ENCODE measurements around the gene MUC3A.
"Not testable (repeated sequence)": the region's sequence is repeated elsewhere in the genome, so short reads cannot be mapped to it uniquely, and the experiment has no call there.

The MUC3A gene, protein sequence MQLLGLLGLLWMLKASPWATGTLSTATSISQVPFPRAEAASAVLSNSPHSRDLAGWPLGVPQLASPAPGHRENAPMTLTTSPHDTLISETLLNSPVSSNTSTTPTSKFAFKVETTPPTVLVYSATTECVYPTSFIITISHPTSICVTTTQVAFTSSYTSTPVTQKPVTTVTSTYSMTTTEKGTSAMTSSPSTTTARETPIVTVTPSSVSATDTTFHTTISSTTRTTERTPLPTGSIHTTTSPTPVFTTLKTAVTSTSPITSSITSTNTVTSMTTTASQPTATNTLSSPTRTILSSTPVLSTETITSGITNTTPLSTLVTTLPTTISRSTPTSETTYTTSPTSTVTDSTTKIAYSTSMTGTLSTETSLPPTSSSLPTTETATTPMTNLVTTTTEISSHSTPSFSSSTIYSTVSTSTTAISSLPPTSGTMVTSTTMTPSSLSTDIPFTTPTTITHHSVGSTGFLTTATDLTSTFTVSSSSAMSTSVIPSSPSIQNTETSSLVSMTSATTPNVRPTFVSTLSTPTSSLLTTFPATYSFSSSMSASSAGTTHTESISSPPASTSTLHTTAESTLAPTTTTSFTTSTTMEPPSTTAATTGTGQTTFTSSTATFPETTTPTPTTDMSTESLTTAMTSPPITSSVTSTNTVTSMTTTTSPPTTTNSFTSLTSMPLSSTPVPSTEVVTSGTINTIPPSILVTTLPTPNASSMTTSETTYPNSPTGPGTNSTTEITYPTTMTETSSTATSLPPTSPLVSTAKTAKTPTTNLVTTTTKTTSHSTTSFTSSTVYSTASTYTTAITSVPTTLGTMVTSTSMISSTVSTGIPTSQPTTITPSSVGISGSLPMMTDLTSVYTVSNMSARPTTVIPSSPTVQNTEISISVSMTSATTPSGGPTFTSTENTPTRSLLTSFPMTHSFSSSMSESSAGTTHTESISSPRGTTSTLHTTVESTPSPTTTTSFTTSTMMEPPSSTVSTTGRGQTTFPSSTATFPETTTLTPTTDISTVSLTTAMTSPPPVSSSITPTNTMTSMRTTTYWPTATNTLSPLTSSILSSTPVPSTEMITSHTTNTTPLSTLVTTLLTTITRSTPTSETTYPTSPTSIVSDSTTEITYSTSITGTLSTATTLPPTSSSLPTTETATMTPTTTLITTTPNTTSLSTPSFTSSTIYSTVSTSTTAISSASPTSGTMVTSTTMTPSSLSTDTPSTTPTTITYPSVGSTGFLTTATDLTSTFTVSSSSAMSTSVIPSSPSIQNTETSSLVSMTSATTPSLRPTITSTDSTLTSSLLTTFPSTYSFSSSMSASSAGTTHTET (N-terminal part only)

DNA sequence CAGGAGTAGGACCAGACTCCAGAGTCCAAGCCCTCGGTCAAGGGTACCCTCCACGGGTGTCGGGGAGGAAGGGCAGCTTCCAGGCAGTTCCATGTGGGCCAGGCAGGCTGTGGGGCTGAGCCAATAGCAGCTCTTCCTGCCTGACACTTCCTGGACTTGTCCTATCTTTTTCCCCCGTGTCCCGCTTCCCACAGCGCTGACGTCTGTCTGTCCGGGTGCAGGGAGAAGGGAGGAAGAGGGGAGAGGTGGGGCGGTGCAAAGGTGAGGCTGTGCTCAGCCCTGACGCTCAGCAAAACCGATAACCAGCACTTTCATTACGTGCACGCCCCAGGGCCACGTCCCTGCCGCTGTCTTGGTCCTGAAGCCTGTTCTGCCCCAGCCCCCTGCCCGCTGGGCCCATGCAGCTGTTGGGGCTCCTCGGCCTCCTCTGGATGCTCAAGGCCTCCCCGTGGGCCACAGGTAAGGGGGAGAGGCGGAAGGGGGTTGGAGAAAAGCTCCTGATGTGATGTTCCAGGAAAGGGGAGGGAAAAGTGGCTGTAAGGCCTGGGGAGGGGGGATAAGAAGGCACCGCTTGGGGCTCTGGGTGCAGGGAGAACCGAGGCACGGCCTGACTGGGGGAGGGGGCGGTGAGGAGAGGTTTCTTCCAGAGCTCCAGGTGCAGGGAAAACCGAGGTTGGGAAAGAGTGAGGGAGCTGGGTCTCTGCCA lies at the start of gene MUC3A:
MUC3A (plus strand) TSS at position 308 of the 706 bp plus-strand sequence; CDS start at position 399, 91 bp downstream.
- DNase-seq (ENCODE audit: low read depth): no peak

DNA sequence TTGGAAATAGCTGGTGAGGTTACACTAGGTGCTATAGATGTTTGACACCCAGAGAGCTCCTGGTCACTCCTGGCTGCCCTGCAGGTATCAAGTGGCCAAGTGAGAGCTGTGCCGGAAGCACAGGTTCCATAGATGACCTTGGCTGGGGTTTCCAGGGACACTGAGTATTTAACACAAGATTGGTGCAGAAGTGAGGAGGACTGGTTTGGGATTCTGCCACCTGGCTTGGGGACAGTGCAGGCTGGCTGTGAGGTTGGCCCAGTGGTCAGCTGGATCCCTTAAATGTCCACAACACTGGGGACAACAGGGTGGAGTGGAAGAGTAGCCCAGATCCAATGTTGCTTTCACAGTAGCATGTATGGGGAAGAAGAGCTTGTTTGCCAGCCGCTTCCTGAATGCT lies 48.4 kb upstream of the MUC3A start:
- DNase-seq (ENCODE audit: low read depth): no peak

DNA sequence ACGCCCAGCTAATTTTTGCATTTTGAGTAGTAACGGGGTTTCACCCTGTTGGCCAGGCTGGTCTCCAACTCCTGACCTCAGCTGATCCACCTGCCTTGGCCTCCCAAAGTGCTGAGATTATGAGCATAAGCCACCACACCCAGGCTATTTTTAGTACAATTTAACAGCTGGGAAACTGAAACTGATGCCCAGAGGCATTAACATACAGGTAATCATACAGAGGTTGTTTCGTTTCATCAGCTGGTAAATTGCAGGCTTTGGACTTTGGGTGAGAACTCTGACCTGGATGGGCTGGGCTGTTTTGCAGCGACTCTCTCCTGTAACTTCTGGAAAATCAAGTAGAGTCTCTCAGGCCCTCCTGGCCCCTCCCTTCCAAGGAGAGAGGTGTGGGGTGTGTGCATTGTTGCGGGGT lies 47.4 kb upstream of the MUC3A start:
- DNase-seq (ENCODE audit: low read depth): no peak

DNA sequence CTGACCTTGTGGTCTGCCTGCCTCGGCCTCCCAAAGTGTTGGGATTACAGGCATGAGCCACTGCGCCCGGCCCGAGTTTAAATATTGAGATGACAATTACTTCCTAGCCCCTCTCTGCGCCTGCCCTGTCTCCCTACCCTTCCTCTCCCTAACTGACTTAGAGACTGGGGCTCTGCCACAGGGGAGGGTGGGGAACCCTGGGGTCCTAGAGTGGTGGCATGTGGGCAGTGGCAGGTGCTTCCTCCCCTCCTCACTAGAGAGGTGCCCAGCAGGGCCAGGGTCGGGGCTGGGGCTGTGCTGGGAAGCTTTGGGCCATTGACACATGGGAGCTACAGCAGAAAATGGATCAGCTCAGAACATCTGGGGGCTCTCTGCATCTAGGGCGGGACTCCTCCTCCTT lies 46.7 kb upstream of the MUC3A start:
- DNase-seq (ENCODE audit: low read depth): no peak

DNA sequence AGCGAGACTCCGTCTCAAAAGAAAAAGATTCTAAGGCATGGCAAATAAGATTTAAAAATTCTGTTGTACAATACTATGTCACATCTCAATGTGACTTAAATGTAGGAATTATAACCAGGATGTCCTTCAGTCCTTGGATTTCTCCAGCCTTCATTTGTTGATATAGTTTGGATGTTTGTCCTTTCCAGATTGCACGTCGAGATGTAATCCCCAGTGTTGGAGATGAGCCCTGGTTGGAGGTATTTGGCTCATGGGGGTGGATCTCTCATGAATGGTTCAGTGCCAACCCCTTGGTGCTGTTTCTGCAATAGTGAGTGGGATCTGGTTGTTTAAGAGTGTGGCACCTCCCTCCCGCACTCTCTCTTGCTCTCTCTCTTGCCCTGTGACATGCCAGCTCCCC lies 40.8 kb upstream of the MUC3A start:
- no peak for DNase-seq (ENCODE audit: low read depth)

DNA sequence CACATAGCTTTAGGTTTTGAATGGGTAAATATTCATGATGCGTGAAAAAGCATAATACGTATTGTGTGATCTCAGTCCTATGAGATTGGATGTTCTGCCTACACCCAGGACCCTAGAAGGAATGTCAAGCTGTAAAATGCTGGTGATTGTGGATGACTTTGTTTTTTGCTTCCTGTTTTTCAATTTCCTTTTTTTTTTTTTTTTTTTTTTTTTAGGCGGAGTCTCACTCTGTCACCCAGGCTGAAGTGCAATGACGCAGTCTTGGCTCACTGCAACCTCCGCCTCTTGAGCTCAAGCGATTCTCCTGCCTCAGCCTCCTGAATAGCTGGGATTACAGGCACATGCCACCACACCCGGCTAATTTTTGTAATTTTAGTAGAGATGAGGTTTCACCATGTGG lies 38.9 kb upstream of the MUC3A start:
- not testable (repeated sequence) for DNase-seq (ENCODE audit: low read depth)

DNA sequence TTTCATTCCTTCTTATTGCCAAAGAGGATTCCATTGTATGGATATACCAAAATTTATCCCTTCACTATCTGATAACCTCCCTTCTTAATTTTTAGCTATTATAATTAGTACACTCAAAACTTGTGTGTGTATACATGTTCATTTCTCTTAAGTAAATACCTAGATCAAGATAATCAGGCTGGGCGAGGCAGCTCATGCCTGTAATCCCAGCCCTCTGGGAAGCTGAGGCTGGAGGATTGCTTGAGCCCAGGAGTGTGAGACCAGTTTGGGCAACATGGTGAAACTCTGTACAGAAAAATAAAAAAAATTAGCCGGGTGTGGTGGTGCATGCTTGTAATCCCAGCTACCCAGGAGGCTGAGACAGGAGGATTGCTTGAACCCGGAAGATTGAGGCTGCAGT lies 37.9 kb upstream of the MUC3A start:
- no peak for DNase-seq (ENCODE audit: low read depth)

DNA sequence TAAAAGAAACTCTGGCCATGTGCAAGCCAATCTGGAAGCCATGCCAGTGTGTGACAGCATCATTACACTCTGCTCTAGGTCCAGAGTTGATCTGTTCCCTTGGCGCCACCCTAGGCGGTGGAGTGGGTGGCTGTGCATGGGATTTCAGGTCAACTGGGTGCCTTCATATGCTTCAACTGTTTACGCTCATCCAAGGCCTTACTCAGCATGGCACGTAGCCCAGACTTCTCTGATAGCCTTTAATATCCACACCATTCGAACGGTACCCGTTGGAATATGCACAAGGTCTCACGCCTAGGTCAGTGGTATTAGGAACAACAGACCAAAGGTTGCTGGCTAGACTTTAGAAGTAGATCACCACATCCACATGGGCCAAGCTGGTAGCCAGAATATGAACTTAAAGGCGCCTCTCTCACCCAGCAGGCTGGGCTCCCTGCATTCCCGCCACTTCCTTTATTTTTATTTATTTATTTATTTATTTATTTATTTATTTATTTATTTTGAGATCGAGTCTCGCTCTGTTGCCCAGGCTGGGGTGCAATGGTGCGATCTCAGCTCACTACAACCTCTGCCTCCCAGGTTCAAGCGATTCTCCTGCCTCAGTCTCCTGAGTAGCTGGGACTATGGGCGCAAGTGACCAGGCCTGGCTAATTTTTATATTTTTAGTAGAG lies 35.0 kb upstream of the MUC3A start:
- no peak for DNase-seq (ENCODE audit: low read depth)

DNA sequence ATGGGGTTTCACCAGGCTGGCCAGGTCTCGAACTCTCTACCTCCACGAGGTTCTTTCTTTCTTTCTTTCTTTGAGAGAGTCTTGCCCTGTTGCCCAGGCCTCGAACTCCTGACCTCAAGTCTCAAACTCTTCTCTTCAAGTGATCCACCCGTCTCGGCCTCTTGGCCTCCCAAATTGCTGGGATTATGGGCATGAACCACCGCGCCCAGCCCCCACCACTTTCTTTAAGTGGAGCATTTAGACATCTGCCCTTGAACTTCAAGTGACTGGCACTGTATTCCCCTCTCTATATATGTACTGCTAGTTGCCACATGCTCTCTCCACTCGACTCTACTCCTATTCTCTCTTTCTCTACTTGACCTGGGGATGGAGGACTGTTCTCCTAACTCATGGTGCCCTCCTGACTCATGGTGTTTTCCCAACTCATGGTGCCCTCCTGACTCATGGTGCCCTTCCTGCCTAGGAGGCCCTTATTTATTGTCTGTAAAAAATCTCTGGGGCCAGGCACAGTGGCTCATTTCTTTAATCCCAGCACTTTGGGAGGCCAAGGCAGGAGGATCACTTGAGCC lies 34.4 kb upstream of the MUC3A start:
- no peak for DNase-seq (ENCODE audit: low read depth)

DNA sequence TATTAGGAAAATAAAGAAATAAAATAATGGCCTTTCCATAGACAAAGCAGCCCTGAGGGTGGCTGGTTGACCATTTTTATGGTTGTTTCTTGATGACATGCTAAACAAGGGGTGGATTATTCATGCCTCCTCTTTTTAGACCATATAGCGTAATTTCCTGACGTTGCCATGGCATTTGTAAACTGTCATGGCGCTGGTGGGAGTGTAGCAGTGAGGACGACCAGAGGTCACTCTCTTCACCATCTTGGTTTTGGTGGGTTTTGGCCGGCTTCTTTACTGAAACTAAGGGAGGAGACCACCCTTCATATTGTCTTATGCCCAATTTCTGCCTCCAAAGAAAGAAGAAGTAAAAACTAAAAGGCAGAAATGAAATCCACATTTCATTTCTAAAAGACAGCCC lies 30.0 kb upstream of the MUC3A start:
- not testable (repeated sequence) for DNase-seq (ENCODE audit: low read depth)

DNA sequence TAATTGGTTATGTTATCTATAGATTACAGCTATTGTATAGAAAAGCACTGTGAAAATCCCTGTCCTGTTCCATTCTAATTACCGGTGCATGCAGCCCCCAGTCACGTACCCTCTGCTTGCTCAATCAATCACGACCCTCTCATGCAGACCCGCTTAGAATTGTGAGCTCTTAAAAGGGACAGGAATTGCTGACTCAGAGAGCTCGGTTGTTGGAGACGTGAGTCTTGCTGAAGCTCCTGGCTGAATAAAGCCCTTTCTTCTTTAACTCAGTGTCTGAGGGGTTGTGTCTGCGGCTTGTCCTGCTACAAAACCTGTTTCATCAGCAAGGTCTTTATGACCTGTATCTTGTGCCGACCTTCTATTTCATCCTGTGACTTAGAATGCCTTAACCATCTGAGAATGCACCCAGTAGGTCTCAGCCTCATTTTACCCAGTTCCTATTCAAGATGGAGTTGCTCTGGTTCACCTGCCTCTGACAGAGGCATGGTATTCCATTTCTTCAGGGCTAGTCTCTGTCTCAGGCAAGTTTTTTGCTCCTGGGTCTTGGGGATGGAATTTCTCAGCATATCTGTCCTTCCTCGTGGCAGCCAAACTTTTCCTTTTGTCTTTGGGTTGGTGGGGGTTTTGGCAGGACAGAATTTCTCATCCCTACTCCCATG lies 29.4 kb upstream of the MUC3A start:
- not testable (repeated sequence) for DNase-seq (ENCODE audit: low read depth)

DNA sequence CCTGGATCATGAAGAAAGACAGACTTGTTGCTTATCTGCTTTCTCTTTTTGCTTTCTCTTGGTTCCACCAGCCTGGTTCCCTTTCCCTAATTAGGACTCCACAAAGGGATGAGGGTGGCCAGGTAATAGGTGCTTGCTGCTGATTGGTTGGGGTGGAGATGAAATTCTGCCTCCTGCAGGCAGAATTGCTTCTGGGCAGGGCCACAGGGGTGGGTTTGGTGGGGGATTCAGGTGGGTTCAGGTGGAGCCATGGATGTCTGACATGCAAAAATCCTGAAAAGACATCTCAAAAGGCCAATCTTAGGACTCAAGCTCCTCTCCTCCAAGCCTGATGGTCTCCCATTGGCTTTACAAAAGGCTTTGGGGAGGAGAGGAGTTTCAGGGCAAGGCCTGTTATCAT lies 28.3 kb upstream of the MUC3A start:
- no peak for DNase-seq (ENCODE audit: low read depth)

DNA sequence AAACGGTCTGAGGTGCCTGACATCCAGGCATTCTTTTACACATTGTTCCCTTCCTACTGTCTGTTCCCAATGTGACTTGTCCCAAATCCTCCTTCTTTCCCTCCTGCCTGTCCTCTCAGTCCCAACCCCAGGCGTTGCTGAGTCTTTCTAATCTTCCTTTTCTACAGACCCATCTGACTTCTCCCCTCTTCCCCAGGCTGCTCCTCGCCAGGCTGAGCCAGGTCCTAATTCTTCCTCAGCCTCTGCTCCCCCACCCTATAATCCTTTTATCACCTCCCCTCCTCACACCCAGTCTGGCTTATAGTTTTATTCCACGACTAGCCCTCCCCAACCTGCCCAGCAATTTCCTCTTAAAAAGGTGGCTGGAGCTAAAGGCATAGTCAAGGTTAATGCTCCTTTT lies 25.7 kb upstream of the MUC3A start:
- not testable (repeated sequence) for DNase-seq (ENCODE audit: low read depth)

DNA sequence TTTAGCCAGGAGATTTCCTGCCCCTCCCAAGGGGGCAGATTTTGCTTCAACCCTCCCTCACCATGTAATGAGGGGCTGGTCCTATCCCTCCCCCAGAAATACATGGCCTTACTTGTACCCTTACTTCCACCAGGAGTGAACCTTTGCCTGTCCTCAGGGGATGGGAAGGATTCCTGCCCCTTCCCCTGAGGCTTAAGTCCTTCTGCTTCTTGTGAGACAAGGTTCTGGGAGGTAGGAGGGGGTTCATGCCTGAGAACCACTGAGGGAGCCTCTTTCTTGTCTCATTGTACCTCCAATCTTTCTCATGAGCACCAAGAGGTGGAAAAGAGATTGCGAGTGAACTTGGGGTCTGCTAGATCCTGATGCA lies 19.5 kb upstream of the MUC3A start:
- DNase-seq (ENCODE audit: low read depth): no peak

DNA sequence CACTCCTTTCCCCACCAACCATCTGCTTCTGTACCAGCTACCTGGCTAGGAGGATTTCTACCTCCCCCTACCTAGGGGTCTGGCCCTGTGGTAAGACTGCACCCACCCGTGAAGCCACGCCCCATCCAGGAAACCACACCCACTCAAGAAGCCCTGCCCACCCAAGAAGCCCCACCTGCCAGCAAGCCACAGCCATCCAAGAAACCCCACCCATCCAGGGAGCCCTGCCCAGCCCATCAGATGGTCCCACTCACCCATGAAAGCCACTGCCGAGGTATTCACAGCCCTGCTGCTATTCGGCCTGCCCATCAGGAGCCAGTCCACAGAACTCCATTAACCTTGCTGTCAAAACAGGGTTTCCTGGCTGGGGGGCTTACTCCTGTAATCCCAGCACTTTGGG lies 15.6 kb upstream of the MUC3A start:
- DNase-seq (ENCODE audit: low read depth): no peak

DNA sequence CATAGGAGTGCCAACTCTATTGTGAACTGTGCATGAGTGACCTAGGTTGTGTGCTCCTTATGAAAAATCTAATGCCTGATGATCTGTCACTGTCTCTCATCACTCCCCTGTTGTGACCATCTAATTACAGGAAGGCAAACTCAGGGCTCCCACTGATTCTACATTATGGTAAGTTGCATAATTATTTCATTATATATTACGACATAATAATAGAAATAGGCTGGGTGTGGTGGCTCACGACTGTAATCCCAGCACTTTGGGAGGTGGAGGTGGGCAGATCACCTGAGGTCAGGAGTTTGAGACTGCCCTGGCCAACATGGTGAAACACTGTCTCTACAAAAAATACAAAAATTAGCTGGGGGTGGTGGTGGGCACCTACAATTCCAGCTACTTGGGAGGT lies 14.0 kb upstream of the MUC3A start:
- DNase-seq (ENCODE audit: low read depth): not testable (repeated sequence)

DNA sequence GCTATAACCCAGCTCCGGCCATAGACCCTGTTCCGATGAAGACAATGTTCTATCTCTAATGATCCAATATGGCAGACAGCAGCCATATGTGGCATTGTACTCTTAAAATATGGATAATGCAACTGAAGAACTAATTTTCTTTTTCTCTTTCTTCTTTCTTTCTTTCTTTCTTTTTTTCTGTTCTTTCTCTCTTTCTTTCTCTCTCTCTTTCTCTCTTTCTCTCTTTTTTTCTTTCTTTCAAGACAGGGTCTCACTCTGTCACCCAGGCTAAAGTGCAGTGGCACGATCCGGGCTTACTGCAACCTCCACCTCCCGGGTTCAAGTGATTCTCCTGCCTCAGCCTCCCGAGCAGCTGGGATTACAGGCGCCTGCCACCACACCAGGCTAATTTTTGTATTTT lies 13.2 kb upstream of the MUC3A start:
- not testable (repeated sequence) for DNase-seq (ENCODE audit: low read depth)

DNA sequence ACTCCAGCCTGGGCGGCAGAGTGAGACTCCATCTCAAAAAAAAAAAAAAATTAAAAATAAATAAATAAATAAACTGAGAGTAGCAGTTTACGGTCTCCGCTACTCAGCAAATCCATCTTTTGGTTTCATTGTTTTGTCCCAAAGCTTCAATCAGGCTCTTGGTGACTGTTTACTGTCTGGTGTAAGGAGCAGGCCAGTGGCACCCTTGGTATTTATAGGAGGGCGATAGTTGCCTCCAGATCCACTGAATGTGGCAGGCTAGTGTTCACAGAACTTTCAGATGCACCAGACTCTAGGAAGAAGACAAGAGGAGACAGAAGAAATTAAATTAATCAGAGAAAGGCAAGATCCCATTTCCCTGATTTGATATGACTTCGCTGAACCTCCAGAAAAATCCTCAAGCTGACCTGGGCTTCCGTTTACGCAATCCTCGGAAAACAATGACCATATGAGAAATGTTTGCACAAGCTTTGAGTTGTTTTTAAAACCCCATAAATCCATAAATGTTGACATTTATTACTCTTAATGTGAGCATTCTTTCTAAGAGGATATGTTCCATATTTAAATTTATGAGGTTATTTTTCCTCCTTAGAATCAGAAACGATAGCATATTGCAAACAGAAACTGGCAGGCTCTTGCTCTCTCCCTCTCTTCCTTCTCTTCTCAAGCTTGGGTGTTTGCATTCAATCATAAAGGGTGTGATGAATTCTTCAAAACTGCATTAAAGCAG lies 7.1 kb upstream of the MUC3A start:
- no peak for DNase-seq (ENCODE audit: low read depth)

DNA sequence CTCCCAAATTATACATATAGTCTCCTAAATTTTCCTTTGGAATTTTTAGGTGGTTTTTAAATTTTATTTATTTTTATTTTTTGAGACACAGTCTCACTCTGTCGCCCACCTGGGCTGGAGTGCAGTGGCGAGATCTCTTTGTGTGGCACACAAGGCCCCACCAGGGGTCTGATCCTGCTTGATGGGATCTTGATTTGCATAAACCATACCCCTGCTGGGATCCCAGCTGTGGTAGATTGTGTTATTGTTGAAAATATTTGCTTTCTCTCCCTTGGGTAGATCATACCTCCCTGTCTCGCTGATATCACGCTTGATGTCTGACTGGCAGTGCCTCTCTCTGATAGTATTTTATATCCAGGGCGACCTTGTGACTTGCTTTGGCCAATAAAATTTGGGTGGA lies 5.6 kb upstream of the MUC3A start:
- no peak for DNase-seq (ENCODE audit: low read depth)

DNA sequence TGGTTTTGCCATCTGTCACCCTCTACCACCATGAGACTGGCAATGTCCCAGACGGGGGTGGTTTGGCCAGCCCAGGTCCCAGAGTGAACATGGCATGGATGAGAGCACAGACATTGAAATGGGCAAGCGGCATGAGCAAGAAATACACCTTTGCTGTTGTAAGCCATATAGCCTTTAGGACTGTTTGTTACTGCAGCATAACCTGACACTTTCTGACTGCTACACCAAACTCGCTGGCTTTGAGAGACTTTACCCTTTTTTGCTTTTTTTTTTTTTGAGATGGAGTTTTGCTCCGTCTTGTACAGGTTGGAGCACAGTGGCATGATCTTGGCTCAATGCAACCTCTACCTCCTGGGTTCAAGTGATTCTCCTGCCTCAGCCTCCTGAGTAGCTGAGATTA lies 5.2 kb upstream of the MUC3A start:
- no peak for DNase-seq (ENCODE audit: low read depth)
